Adrenal gland (tissue), 5 donors: ENCODE measurements around the gene ABHD6.

Experiments
- POLR2A ChIP-seq, 2 donors: fragments of 450-650 bp; IDR thresholded peaks; one replicate each; pipeline ENCODE4 v1.6.1; 2017; ENCODE audit warnings: antibody characterized with exemption in 2 of 2, mild to moderate bottlenecking in 2 of 2, moderate library complexity in 1 of 2
- TF ChIP-seq, protein P1 (sequence below), 6 experiments: fragments of 450-650 bp in 4 of 6; fragments of 200-600 bp in 2 of 6; sonication (generic) in 1 of 6; IDR thresholded peaks; 1 replicate in 5 of 6; 2 replicates in 1 of 6; pipeline versions ENCODE4 v1.5.1 to v1.8.0; 2016 to 2021; ENCODE audit warnings: antibody characterized with exemption in 6 of 6, mild to moderate bottlenecking in 2 of 6, moderate library complexity in 1 of 6
- donor health status: DM: no; HTN: no; CAD: no.

- TF ChIP-seq, protein P1, sequence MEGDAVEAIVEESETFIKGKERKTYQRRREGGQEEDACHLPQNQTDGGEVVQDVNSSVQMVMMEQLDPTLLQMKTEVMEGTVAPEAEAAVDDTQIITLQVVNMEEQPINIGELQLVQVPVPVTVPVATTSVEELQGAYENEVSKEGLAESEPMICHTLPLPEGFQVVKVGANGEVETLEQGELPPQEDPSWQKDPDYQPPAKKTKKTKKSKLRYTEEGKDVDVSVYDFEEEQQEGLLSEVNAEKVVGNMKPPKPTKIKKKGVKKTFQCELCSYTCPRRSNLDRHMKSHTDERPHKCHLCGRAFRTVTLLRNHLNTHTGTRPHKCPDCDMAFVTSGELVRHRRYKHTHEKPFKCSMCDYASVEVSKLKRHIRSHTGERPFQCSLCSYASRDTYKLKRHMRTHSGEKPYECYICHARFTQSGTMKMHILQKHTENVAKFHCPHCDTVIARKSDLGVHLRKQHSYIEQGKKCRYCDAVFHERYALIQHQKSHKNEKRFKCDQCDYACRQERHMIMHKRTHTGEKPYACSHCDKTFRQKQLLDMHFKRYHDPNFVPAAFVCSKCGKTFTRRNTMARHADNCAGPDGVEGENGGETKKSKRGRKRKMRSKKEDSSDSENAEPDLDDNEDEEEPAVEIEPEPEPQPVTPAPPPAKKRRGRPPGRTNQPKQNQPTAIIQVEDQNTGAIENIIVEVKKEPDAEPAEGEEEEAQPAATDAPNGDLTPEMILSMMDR (IDR thresholded peaks at IDR 0.05): no peak
- TF ChIP-seq POLR2A (IDR thresholded peaks at IDR 0.05): no peak
Observed at GRCh38 chr3:58281069-58281468, 43.5 kb downstream of the ABHD6 start.
